ENCODE measurements around the gene TDRD15.

Gene TDRD15

GRCh38 chr2:21161832-21162614 lies 38.3 kb downstream of the TDRD15 start:
- Histone ChIP-seq H3K27me3 (ENCODE audit: low read depth) (no peaks in the 10 kb centered on the region; the same call in 1 of the 2 replicates), H3K4me3 (no peak overlapping the region), H3K36me3 (replicated peaks) (no peaks in the 10 kb centered on the region), H3K4me1 (no peaks in the 10 kb centered on the region), H3K9me3 (no peaks in the 10 kb centered on the region)
- in situ Hi-C loops (cut with MboI; ENCODE audit: low sequenced_read_pairs) = no loop called here
- DNase-seq (ENCODE audit: low spot score in 2 of 2) = no peak

DNA sequence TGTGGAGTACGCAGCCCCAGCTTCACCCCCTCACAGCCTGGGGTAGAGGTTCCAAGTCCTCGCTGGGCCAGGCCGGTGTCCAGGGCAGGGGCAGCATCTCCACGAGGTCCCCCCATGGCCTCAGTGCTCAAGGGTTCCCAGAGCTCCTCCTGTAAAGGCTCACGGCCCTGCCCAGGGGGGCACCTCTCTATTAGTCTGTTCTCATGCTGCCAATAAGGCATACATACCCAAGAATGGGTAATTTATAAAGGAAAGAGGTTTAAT lies 38.8 kb downstream of the TDRD15 start:
- Histone ChIP-seq H3K36me3 (replicated peaks) (no peaks in the 10 kb centered on the region), H3K4me3 (no peak overlapping the region), H3K4me1 (no peaks in the 10 kb centered on the region), H3K9me3 (no peaks in the 10 kb centered on the region), H3K27me3 (ENCODE audit: low read depth) (no peaks in the 10 kb centered on the region)
- in situ Hi-C loops (cut with MboI; ENCODE audit: low sequenced_read_pairs) = no loop called here
- DNase-seq (ENCODE audit: low spot score in 2 of 2) = no peak

- Histone ChIP-seq H3K9me3 (no peaks in the 10 kb centered on the region), H3K4me3 (no peak overlapping the region), H3K4me1 (no peaks in the 10 kb centered on the region), H3K36me3 (replicated peaks) (no peaks in the 10 kb centered on the region), H3K27me3 (ENCODE audit: low read depth) (no peaks in the 10 kb centered on the region)
- no peak for DNase-seq (ENCODE audit: low spot score in 2 of 2)
- in situ Hi-C loops (cut with MboI; ENCODE audit: low sequenced_read_pairs) = no loop called here
Measured at GRCh38 chr2:21163213-21163612, 39.4 kb downstream of the TDRD15 start.

GRCh38 chr2:21165350-21165749 lies 41.6 kb downstream of the TDRD15 start:
- no peak for DNase-seq (ENCODE audit: low spot score in 2 of 2)
- in situ Hi-C loops (cut with MboI; ENCODE audit: low sequenced_read_pairs) = no loop called here
- no peaks in the 10 kb centered on the region for H3K9me3 ChIP-seq

DNA sequence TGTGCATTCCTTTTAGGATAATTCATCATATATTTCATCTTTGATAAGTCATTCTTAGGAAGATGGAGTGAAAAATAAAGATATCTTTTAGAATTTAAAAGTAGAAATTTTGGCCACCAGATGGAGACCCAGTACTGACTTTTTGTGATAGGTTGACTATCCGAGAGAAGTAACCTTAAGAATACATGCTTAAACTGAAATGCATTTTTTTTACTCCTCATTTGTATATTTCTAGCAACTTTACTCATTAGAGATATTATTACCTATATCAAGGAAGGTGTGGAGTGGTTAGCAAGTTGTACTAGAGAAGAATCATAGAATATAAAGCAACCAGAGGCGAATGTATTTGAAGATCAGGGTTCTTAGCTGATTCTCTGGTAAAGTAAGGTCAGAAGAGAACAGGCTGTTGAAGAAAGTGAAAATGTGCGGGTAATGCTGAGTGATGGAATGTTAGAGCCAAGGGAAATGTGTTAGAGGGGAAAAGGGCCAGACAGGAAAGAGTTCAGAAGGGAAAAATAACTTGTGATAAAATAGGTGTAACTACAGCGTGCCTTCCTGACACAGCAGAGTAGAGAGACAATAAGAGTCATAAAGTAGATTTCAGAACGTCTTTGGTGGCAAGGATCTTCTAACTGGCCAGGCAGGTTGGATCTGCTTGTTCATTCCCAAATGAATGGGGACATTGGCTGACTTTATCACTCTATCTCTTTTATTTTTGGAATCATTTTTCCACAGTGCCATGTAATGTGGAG lies 52.3 kb downstream of the TDRD15 start:
- Histone ChIP-seq H3K4me1 (no peaks in the 10 kb centered on the region), H3K36me3 (replicated peaks) (no peaks in the 10 kb centered on the region), H3K4me3 (no peak overlapping the region), H3K9me3 (no peaks in the 10 kb centered on the region), H3K27me3 (ENCODE audit: low read depth) (peaks cover 8% of the 10 kb centered on the region)
- in situ Hi-C loops (cut with MboI; ENCODE audit: low sequenced_read_pairs) = loop anchor here (10.0 kb wide), 1 partner anchor 139 kb away; no protein-coding TSS in a partner anchor
- DNase-seq (ENCODE audit: low spot score in 2 of 2) = peak in 1 of 2 experiments; percentile 39

More at GRCh38 chr2:21165350-21165749, 41.6 kb downstream of the TDRD15 start:
- no peaks in the 10 kb centered on the region for H3K27me3 ChIP-seq (ENCODE audit: low read depth)
- H3K36me3 ChIP-seq (replicated peaks) = no peaks in the 10 kb centered on the region
- no peak overlapping the region for H3K4me3 ChIP-seq
- H3K4me1 ChIP-seq = no peaks in the 10 kb centered on the region

GRCh38 chr2:21181957-21182356 lies 58.2 kb downstream of the TDRD15 start:
- no peak overlapping the region for H3K4me3 ChIP-seq
- H3K27me3 ChIP-seq (ENCODE audit: low read depth) = no peaks in the 10 kb centered on the region
- no peak for DNase-seq (ENCODE audit: low spot score in 2 of 2)
- H3K36me3 ChIP-seq (replicated peaks) = no peaks in the 10 kb centered on the region
- H3K4me1 ChIP-seq = no peaks in the 10 kb centered on the region
- H3K9me3 ChIP-seq = no peaks in the 10 kb centered on the region
- in situ Hi-C loops (cut with MboI; ENCODE audit: low sequenced_read_pairs) = no loop called here

GRCh38 chr2:21183306-21183705 lies 59.5 kb downstream of the TDRD15 start:
- no peak overlapping the region for H3K4me3 ChIP-seq
- H3K36me3 ChIP-seq (replicated peaks) = no peaks in the 10 kb centered on the region
- no peak for DNase-seq (ENCODE audit: low spot score in 2 of 2)
- no peaks in the 10 kb centered on the region for H3K4me1 ChIP-seq
- H3K27me3 ChIP-seq (ENCODE audit: low read depth) = no peaks in the 10 kb centered on the region
- in situ Hi-C loops (cut with MboI; ENCODE audit: low sequenced_read_pairs) = no loop called here
- no peaks in the 10 kb centered on the region for H3K9me3 ChIP-seq

- in situ Hi-C loops (cut with MboI; ENCODE audit: low sequenced_read_pairs) = no loop called here
- no peaks in the 10 kb centered on the region for H3K27me3 ChIP-seq (ENCODE audit: low read depth)
Measured at GRCh38 chr2:21183726-21184125, 60.0 kb downstream of the TDRD15 start.

GRCh38 chr2:21191535-21191934 lies 67.8 kb downstream of the TDRD15 start:
- no peaks in the 10 kb centered on the region for H3K36me3 ChIP-seq (replicated peaks)
- no peak overlapping the region for H3K4me3 ChIP-seq
- in situ Hi-C loops (cut with MboI; ENCODE audit: low sequenced_read_pairs) = no loop called here
- H3K27me3 ChIP-seq (ENCODE audit: low read depth) = no peaks in the 10 kb centered on the region
- no peaks in the 10 kb centered on the region for H3K4me1 ChIP-seq
- DNase-seq (ENCODE audit: low spot score in 2 of 2) = no peak
- no peaks in the 10 kb centered on the region for H3K9me3 ChIP-seq

More at GRCh38 chr2:21183726-21184125, 60.0 kb downstream of the TDRD15 start:
- Histone ChIP-seq H3K4me1 (no peaks in the 10 kb centered on the region), H3K36me3 (replicated peaks) (no peaks in the 10 kb centered on the region), H3K4me3 (no peak overlapping the region), H3K9me3 (no peaks in the 10 kb centered on the region)
- no peak for DNase-seq (ENCODE audit: low spot score in 2 of 2)
